ENCODE results near the gene SNTB2.

- TF ChIP-seq POLR2A (IDR thresholded peaks at IDR 0.05) = no peak
- no peak for TF ChIP-seq CTCF (IDR thresholded peaks at IDR 0.05)
- no peak for TF ChIP-seq POLR2AphosphoS5 (IDR thresholded peaks at IDR 0.05)
Measured at GRCh38 chr16:69190046-69190588, 3.2 kb downstream of the SNTB2 start.

Data from prostate gland (tissue), 2 donors.